Measurements from ENCODE around the gene C22orf39. TPM values are rescaled to one million over a fixed set of nuclear protein-coding genes. Genes with fewer than 3 reads are reported as not detected.

The C22orf39 gene
- total RNA-seq, 1 donor from 2014 or later: 36.4 TPM

DNA sequence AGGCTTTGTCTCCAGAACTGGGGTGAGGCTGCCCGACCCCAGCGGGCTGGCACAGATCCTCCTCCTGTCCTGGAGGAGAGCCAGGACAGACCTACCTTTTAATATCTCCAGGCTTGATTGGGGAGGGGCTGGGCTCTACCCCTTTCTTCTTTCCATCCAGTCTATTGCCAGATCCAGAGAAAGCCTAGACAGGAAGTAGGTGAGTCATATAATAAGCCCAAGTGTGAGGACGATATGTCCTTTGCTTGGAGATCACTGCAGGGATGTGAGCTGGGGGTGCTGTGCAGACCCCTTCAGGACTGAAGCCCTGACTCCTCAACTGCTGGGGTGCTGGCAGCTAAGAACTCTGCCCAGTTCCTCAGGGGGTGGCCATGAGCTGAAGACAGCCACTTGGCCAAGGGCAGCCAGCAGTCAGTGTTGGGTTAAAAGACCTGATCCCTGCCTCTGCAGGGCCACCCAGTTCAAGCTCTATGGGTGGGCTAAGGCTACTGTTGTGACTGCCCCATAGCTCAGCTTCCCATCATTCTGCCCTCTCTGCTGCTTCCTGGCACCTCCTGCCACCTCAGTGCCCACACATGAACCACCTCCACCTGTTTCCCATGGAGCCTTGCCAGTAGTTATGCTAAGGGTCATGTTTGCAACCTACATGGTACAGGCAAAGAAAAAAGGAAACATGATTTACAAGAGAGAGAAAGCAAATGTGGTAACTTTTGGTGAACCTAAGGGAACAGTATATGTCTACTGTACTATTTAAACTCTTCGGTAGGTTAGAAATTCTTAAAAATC lies 8.3 kb upstream of the C22orf39 start:
- intact Hi-C loops (cut with DNase I): no loop called here
- H3K4me1 ChIP-seq: no peaks in the 10 kb centered on the region
- DNase-seq (no peak), ATAC-seq (no peak)
- TF ChIP-seq CTCF (IDR thresholded peaks at IDR 0.05): no peak
- peaks cover 87% of the 10 kb centered on the region for H3K36me3 ChIP-seq
- H3K4me3 ChIP-seq: no peak overlapping the region
- no peaks in the 10 kb centered on the region for H3K9me3 ChIP-seq
- no peaks in the 10 kb centered on the region for H3K27me3 ChIP-seq (ENCODE audit: low read depth)
- H3K27ac ChIP-seq: no peak overlapping the region

DNA sequence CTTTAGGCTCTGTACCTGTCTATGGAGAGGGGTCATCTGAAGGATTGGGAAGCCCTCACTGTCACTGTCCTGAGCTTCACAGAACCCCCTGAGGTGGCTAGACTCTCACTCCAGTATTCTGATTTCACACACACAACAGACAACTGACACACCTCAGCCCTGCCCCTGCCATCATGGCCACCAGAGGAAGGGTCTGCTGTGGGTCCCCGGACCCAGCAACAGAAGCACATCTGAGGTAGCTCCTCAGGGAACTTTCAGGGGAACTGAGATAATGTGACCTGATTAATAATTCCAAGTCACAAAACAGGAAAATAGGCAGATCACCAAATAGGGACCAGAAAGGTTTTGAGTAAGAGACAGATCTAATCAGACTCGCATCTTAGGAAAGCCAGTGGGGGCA lies 7.5 kb upstream of the C22orf39 start:
- ATAC-seq (no peak), DNase-seq (no peak)
- TF ChIP-seq CTCF (IDR thresholded peaks at IDR 0.05): no peak
- Histone ChIP-seq H3K36me3 (peaks cover 90% of the 10 kb centered on the region), H3K9me3 (no peaks in the 10 kb centered on the region), H3K27me3 (ENCODE audit: low read depth) (no peaks in the 10 kb centered on the region), H3K4me1 (no peaks in the 10 kb centered on the region), H3K4me3 (no peak overlapping the region), H3K27ac (no peak overlapping the region)
- intact Hi-C loops (cut with DNase I): no loop called here

DNA sequence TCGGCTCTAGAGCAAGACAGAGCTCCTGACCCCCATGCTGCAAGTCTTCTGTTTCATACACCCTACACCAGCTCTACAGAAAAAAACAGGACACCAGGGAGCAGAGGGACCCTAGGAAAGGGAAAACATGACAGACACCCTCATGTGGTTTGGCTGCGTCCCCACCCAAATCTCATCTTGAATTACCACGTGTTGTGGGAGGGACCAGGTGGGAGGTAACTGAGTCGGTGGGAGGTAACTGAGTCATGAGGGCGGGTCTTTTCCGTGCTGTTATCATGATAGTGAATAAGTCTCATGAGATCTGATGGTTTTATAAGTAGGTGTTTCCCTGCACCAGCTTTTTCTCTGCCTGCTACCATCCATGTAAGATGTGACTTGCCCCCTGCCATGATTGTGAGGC lies 6.6 kb upstream of the C22orf39 start:
- Histone ChIP-seq H3K9me3 (no peaks in the 10 kb centered on the region), H3K36me3 (peaks cover 88% of the 10 kb centered on the region), H3K4me1 (no peaks in the 10 kb centered on the region), H3K27me3 (ENCODE audit: low read depth) (no peaks in the 10 kb centered on the region), H3K4me3 (no peak overlapping the region), H3K27ac (no peak overlapping the region)
- no peak for ATAC-seq
- TF ChIP-seq CTCF (IDR thresholded peaks at IDR 0.05): no peak
- DNase-seq: no peak
- intact Hi-C loops (cut with DNase I): no loop called here

GRCh38 chr22:19453718-19454117 lies 6.2 kb upstream of the C22orf39 start:
- Histone ChIP-seq H3K9me3 (no peaks in the 10 kb centered on the region), H3K27me3 (ENCODE audit: low read depth) (no peaks in the 10 kb centered on the region), H3K36me3 (peaks cover 85% of the 10 kb centered on the region), H3K27ac (no peak overlapping the region), H3K4me1 (peaks cover 3% of the 10 kb centered on the region), H3K4me3 (no peak overlapping the region)
- TF ChIP-seq CTCF (IDR thresholded peaks at IDR 0.05): no peak
- intact Hi-C loops (cut with DNase I): no loop called here
- ATAC-seq: no peak
- no peak for DNase-seq

DNA sequence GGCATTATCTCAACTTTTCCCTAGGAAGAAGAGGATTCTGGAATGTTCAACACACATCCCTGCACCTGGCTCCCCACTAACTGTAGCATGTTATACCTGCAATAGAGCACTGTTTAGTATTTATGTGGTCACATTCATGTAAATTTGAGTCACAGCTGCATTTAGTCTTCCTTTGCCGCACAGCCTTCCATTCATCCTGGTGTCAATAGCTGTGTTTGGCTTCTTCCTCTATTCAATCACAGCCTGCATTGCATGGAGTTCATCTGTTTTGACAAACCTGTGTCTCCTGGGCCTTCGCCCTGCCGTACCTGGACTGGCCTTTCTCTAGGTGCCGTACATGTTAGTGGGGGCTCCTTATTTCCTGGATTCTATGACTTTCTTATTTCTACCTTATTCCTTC lies 4.1 kb upstream of the C22orf39 start:
- peaks cover 63% of the 10 kb centered on the region for H3K36me3 ChIP-seq
- H3K4me1 ChIP-seq: peaks cover 15% of the 10 kb centered on the region
- TF ChIP-seq CTCF (IDR thresholded peaks at IDR 0.05): no peak
- ATAC-seq (no peak), DNase-seq (no peak)
- H3K4me3 ChIP-seq: no peak overlapping the region
- no peaks in the 10 kb centered on the region for H3K9me3 ChIP-seq
- intact Hi-C loops (cut with DNase I): no loop called here
- no peaks in the 10 kb centered on the region for H3K27me3 ChIP-seq (ENCODE audit: low read depth)
- H3K27ac ChIP-seq: no peak overlapping the region

Measured in lower lobe of right lung (tissue), 2 donors.